GM13976 (cell line): Measurements from ENCODE around the gene OXLD1.
A peak's percentile ranks its signal among the peaks of the same experiment; 100 is the strongest.

Experiments
- DNase-seq: peaks from one replicate; pipeline ENCODE4 v3.0.0; 2012; ENCODE audit warnings: low spot score
- CTCF ChIP-seq: IDR thresholded peaks from 2 replicates; pipeline ENCODE4 v1.5.1; 2012; ENCODE audit warnings: borderline replicate concordance, mild to moderate bottlenecking; ENCODE audit not compliant: insufficient read depth; ENCODE audit errors: extremely low read depth, missing control alignments, control extremely low read depth
- in situ Hi-C: fragments of 300-500 bp; cut with MboI; formaldehyde crosslinking; loops from one replicate; pipeline ENCODE4 v1.12.0; 2022; ENCODE audit warnings: low sequenced_read_pairs, mixed read lengths, inconsistent platforms; ENCODE audit not compliant: unreplicated experiment

Gene OXLD1

DNA sequence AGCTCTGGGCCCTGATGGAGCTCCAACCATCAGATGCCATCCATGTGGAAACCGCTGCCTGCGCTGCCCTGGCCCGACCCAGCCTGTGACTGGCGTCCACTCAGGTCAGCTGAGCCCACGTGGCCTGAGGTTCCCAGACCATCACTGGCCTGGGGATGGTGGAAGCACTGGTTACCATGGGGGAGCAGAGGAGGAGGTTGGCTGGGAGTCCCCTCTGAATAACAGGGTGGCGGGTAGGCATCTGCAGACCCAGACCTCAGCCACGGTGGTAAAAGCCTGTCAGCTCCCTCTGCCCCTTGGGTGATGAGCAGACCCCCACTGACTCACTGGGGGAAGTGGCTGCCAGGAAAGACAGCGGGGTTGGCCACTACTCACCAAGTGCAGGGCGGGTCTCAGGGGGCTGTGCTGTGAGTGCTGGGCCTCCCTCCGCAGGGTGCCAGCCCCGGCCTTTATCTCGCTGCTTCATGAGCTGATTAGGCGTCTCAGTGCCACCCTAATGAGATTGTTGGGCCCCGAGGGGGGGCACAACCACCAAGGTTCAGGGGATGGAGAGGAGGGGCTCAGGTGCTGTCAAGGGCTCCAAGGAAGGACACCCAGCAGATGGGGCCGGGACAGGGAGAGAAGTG is 10.2 kb downstream of the OXLD1 start, which contains the start of gene PDE6G:
Gene PDE6G, minus strand, starts transcription at position 425 of the 626 bp plus-strand sequence. CDS start 3,237 bp downstream, outside the sequence.
- DNase-seq = no peak
- no peak for TF ChIP-seq CTCF
- in situ Hi-C loops = no loop called here

DNA sequence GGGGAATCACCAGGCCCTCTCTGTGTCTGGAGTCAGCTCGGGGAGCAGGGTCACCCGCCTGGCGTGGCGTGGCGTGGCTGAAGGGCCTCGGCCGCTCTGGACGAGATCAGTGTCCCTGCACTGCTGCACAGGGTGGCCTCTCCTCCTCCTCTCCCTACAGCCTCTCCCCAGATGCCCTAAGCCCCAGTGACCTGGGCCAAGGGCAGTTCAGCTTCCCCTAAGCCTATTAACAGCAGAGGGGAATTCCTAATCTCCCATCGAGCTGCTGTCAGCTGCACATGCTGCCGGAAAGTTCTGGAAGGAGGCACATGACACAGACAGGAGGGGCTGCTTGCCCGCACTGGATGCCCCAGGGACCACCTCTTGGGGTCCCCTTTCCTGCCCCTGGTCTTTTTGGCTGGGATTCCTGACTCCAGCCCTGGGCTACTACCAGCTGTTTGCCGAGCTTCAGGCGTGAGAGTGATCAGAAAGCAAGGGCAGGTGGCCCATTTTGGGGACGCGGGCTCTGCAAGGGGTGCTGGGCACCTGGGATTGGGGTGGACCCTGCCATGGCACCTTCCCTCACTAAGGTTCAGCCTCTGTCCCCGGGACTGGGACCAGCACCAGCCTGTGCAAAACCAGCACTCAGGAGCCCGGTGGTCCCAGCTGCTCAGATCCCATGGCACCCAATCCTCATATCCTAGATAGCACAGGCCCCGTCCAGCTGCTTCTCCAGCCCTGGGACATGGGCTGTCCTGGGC is 10.9 kb downstream of the OXLD1 start:
- DNase-seq = no peak
- TF ChIP-seq CTCF = no peak
- in situ Hi-C loops = no loop called here

GRCh38 chr17:81652906-81653771 is 13.3 kb downstream of the OXLD1 start:
- in situ Hi-C loops = no loop called here
- DNase-seq = peak; percentile 84
- no peak for TF ChIP-seq CTCF

- no peak for TF ChIP-seq CTCF
- no peak for DNase-seq
- in situ Hi-C loops = no loop called here
Observed at GRCh38 chr17:81651692-81652091, 14.7 kb downstream of the OXLD1 start.

DNA sequence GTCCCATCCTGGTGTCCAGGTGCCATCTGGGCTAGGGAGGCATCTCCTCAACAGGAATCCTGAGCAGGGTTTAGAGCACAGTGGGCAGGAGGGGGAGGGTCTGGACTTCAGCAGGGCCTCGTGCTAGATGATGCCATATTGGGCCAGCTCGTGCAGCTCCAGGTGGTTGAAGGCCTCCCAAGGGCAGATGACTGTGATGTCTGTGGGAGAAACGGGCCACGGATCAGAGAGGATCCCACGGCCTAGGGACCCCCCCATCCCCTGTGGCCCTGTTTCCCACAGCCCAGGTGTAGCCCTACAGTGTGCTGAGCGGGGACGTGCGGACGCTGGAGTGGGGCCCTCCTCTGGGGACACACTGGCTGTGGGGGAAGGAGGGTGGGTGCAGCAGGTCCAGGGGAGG is 15.5 kb downstream of the OXLD1 start:
- DNase-seq = no peak
- in situ Hi-C loops = no loop called here
- no peak for TF ChIP-seq CTCF

GRCh38 chr17:81648707-81649085 is 17.7 kb downstream of the OXLD1 start:
- in situ Hi-C loops = no loop called here
- DNase-seq = no peak
- TF ChIP-seq CTCF = no peak
